ENCODE measurements around the gene KIF1B.
"Not testable (repeated sequence)": the region's sequence is repeated elsewhere in the genome, so short reads cannot be mapped to it uniquely, and the experiment has no call there.

KIF1B gene

GRCh38 chr1:10386761-10387676, 176.6 kb downstream of the KIF1B start:
- no peak for DNase-seq

- peak in 1 of 2 experiments; percentile 4 for DNase-seq
Measured at GRCh38 chr1:10387677-10388386, 177.5 kb downstream of the KIF1B start.

- no peak for DNase-seq
Measured at GRCh38 chr1:10388387-10388715, 178.0 kb downstream of the KIF1B start.

GRCh38 chr1:10389271-10389973, 179.1 kb downstream of the KIF1B start:
- no peak for DNase-seq

GRCh38 chr1:10396870-10397269, 186.5 kb downstream of the KIF1B start:
- no peak for DNase-seq

GRCh38 chr1:10398278-10398733, 187.9 kb downstream of the KIF1B start:
- peak in 1 of 2 experiments; percentile 49 for DNase-seq

- peak; percentile 96 for DNase-seq
Measured at GRCh38 chr1:10398734-10399443, 188.5 kb downstream of the KIF1B start, which contains the start of gene PGD. PGD (plus strand) TSS chr1:10399064; CDS start chr1:10399118, 54 bp downstream.

GRCh38 chr1:10399444-10399941, 189.1 kb downstream of the KIF1B start:
- DNase-seq: no peak

- no peak for DNase-seq
Measured at GRCh38 chr1:10400013-10400412, 189.6 kb downstream of the KIF1B start.

GRCh38 chr1:10401281-10401680, 190.9 kb downstream of the KIF1B start:
- no peak for DNase-seq

- DNase-seq: no peak
Measured at GRCh38 chr1:10402729-10403274, 192.4 kb downstream of the KIF1B start.

GRCh38 chr1:10407201-10407600, 196.8 kb downstream of the KIF1B start:
- DNase-seq: no peak

- no peak for DNase-seq
Measured at GRCh38 chr1:10415211-10415930, 205.0 kb downstream of the KIF1B start.

- not testable (repeated sequence) for DNase-seq
Measured at GRCh38 chr1:10415967-10416366, 205.6 kb downstream of the KIF1B start.

GRCh38 chr1:10418741-10419140, 208.4 kb downstream of the KIF1B start:
- DNase-seq: not testable (repeated sequence)

GRCh38 chr1:10419351-10419750, 209.0 kb downstream of the KIF1B start:
- no peak for DNase-seq

GRCh38 chr1:10421637-10422036, 211.3 kb downstream of the KIF1B start:
- DNase-seq: no peak

GRCh38 chr1:10424034-10424433, 213.7 kb downstream of the KIF1B start:
- no peak for DNase-seq

GRCh38 chr1:10424651-10425050, 214.3 kb downstream of the KIF1B start:
- no peak for DNase-seq

GRCh38 chr1:10425826-10426534, 215.6 kb downstream of the KIF1B start:
- not testable (repeated sequence) for DNase-seq

GRCh38 chr1:10426535-10426848, 216.1 kb downstream of the KIF1B start:
- not testable (repeated sequence) for DNase-seq

All from NCI-H1930 (cell line).